Posterior vena cava (tissue), 2 donors: ENCODE results near the gene NOPCHAP1. TPM values are rescaled to one million over a fixed set of nuclear protein-coding genes. Genes with fewer than 3 reads are reported as not detected.
"Not testable (repeated sequence)": the region's sequence is repeated elsewhere in the genome, so short reads cannot be mapped to it uniquely, and the experiment has no call there.

Source experiments
- DNase-seq: peaks from one replicate; pipeline ENCODE4 v3.0.0-alpha.2; 2020; ENCODE audit warnings: low spot score
- intact Hi-C, 2 donors: fragments of 100-400 bp; cut with DNase I; formaldehyde crosslinking; loops; one replicate each; pipeline versions ENCODE4 v1.14.1 to v1.14.2; 2022 to 2023
- total RNA-seq, 2 donors: library from RNA; stranded (reverse); fragmentation: NEBNext Ultra II Directional; extraction: Animal tissue kit (Norgen Biotek cat#: 25700); gene quantifications; one replicate each; pipeline ENCODE4 v1.2.1, GENCODE V29; 2021
- donor health status: DM: yes; HTN: yes; CAD: no.
- donor health status: DM: yes; HTN: yes; CAD: no.

The NOPCHAP1 gene
- total RNA-seq, 2 donors from 2014 or later = 15.3 to 16.5 TPM

DNA sequence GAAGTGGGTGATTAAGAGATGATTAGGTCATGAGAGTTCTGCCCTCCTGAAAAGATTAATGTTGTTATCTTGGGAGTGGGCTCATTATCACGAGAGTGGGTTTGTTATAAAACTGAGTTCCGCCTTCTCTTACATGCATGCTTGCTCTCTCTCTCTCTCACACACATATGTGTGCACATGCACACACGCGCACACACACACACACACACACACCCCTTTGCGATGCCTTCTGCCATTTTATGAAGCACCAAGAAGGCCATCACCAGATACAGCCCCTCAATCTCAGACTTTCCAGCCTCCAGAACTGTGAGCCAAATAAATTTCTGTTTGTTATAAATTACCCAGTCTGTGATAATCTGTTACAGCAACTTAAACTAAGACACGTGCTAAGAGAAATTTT lies 22.4 kb upstream of the NOPCHAP1 start:
- intact Hi-C loops = no loop called here
- no peak for DNase-seq

DNA sequence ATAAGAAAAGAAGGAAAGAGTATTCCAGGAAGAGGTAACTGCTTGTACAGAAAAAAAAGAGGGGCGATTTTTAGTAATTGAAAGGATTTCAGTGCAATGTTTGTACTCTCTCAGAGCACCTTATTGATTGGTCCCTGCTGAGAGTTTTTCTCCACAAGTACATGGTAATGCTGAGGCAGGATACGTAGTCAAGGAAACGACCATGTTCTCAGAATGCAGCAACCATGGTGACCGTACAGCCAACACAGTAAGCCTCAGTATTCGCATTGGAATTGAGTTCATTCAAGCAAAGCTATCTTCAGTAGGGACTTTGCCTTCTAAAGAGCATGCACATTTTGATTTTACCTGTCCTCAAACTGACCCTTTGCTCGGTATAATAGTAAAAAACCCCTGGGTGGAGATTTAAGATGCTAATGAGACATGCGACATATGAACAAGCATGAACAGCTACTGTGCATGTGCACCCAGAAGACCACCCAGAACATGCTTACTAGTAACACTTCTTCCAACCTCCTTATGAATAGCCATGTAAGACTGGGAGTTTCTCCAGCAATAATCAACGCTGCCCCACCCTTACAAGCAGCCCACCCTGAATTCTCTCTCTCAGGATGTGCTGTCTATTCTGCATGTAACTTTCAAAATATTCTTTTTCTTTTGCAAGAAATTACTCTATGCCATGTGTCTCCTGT lies 21.8 kb upstream of the NOPCHAP1 start:
- intact Hi-C loops = no loop called here
- DNase-seq = no peak

DNA sequence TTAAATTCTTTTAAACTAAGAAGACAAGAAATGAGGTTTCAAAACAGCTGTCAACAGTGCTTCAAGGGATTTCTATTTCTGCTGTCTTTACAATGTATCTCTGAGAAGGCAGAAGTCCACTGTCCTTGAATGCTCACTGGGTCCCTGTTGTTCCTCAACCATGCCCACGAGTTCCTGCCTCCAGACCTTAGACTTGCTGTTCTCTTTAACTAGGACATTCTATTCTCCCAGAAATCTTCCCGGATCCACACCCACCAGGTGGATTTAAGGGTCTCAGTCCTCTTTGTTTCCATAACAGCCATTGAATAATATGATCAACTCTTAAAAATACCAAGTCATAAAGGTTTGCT lies 21.3 kb upstream of the NOPCHAP1 start:
- intact Hi-C loops = no loop called here
- DNase-seq = no peak

DNA sequence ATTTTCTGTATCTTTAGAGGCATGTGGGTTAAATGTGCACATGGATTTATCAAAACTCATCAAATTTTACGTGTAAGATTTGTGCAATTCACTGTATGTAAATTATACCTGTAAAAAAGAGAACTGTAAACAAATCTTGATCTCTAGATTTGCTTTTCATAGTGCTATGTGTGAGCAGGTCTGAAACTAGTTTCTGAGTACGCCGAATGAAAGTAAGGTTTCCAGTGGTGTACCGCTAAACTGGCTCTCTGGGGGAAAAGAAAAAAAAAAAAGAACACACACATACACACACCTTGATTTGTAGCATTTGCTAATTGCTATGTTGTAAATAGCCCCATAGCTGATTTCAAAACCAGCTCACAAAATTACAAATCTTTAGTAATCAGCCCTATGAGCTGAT lies 19.4 kb upstream of the NOPCHAP1 start:
- no peak for DNase-seq
- intact Hi-C loops = no loop called here

DNA sequence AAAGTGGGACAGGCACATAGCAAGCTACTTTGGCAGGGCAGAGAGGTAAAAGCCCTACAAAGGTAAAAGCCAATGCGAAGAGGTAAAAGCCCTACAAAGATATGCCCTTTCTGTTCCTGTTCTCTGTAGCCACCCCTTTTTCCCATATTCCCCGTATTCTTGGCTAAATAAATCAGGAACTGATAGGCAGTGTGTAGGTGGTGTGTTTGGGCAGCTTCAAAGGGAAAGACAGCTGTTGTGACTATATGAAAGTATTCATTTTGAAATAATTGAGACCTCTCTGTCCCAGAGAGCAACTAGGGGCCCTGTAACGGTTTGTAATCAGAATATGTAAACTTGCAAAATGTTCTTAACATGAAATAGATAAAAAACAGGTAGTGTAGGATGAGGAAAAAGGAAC lies 16.8 kb upstream of the NOPCHAP1 start:
- intact Hi-C loops = no loop called here

DNA sequence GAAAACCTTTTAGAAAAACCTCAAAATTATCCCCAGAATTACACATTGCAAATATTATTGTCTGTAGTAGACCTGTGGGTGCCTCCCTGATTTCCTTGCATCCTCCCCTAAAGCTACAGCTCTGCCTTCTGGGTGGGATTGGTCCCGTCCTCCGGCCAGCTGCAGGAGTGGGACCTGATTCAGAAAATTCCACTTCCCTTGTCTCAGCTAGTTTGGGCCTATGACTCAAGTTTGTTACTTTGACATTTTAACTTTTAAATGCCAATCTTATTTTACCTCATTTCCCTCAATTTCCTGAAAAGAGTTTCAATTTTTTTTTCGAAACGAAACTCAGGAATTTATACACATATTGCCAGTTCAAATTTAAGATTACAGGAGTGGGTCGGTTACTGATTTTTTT lies 14.8 kb upstream of the NOPCHAP1 start:
- intact Hi-C loops = no loop called here
- no peak for DNase-seq

More for the DNA sequence above, 16.8 kb upstream of the NOPCHAP1 start:
- DNase-seq = no peak

DNA sequence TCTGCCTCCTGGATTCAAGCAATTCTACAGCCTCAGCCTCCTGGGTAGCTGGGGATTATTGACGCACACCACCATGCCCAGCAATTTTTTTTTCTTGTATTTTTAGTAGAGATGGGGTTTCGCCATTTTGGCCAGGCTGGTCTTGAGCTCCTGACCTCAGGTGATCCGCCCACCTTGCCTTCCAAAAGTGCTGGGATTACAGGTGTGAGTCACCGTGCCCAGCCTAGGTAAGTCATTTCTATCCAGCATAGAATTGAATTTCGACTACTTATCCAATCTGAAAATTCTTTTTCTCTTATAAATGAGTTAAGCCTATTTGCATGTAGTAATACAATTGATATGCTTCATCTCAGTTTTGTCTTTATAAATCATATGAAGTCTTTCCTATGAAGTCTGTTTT lies 12.9 kb upstream of the NOPCHAP1 start:
- intact Hi-C loops = no loop called here
- no peak for DNase-seq

DNA sequence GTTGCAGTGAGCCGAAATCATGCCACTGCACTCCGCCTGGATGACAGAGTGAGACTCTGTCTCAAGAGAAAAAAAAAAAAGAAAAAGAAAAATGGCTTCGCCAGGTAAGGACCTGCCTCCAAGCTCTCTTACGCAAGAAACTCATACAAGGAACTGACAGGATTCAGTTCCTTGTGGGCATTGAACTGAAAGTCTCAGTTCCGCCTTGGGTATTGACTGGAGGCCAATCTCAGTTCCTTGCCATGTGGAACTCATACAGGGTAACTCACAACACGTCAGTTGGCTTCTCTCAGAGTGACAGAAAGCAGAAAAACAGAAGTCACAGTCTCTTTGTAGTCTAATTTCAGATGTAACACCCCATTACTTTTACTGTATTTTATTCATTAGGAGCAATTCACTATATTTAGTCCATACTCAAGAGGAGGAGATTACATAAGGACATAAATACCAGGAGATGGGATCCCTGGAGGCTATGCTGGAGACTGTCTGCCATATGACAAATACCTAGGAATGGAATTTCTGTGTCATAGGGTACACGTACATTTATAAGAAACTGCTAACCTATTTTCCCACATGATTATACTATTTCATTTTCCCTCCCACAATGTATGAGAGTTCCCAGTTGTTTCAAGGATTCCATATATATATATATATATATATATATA lies 11.4 kb upstream of the NOPCHAP1 start:
- no peak for DNase-seq
- intact Hi-C loops = no loop called here

DNA sequence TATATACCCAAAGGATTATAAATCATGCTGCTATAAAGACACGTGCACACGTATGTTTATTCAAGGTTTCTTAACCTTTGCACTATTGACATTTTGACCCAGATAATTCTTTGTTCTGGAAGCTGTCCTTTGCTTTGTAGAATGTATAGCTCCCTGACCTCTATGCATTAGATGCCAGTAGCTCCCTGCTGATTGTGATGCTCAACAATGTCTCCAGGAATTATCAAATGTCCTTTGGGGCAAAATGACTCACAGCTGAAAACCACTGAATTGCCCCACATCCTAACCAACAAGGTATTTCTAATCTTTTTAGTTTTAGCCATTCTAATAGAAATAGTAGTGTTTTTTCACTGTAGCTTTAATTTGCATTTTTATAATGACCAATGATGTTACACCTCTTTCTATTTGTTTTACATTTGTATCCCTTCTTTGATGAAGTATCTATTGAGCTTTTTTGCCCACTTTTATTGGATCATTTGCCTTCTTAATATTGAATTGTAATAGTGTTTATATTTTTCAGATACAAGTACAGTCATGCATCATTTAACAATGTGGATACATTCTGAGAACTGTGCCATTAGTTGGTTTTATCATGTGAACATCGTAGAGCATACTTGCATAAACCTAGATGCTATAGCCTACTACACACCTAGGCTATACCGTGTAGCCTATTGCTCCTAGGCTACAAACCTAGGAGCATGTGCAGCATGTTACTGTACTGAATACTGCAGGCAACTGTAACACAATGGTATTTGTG lies 10.4 kb upstream of the NOPCHAP1 start:
- no peak for DNase-seq
- intact Hi-C loops = no loop called here

DNA sequence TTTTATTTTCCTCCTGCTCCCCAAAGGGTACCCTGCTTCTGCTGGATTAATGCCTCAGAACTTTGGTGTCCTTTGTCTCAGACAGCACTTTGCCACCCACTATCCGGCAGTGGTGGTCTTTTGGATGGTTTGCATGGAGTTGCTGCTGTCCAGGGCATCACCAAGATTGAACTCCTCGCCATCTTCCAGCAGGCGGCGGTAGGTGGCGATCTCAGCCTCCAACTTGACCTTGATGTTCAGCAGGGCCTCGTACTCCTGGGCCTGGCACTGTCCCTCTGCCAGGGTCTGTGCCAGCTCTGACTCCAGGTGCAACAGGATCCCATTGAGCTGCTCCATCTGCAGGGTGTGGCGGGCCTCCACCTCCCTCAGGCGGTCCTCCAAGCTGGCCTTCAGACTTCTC lies 9.4 kb upstream of the NOPCHAP1 start:
- intact Hi-C loops = no loop called here

DNA sequence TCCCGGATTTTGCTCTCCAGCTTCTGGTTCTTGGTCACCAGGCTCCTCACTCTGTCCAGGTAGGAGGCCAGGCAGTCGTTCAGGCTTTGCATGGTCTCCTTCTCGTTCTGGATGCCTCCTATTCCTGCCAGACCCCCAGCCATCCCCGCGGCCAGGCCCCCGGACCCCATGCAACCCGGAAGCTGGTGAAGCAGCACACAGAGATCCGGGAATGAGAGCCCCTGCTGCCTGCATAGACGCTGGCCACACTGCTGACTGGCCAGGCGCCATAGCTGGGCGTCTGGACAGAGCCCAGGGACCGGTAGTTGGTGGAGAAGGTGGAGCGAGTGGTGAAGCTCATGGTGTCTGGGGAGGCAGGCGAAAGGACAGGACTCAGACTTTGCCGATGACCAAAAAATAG lies 8.4 kb upstream of the NOPCHAP1 start:
- intact Hi-C loops, DNase-seq: not testable (repeated sequence)

More for the DNA sequence above, 9.4 kb upstream of the NOPCHAP1 start:
- DNase-seq = no peak

DNA sequence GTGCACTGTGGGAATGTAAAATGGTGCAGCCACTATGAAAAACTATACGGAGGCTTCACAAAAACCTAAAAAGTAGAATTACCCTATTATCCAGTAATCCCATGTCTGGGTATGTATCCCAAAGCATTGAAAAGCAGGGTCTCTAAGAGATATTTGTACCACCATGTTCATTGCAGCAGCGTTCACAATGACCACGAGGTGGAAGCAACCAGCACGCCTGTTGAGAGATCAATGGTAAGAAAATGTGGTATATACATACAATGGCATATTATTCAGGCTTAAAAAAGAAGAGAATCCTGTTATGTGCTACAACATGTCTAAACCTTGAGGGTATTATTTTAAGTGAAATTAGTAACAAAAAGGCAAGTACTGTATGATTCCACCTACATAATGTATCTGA lies 910 bp upstream of the NOPCHAP1 start:
- DNase-seq = no peak
- intact Hi-C loops = no loop called here

DNA sequence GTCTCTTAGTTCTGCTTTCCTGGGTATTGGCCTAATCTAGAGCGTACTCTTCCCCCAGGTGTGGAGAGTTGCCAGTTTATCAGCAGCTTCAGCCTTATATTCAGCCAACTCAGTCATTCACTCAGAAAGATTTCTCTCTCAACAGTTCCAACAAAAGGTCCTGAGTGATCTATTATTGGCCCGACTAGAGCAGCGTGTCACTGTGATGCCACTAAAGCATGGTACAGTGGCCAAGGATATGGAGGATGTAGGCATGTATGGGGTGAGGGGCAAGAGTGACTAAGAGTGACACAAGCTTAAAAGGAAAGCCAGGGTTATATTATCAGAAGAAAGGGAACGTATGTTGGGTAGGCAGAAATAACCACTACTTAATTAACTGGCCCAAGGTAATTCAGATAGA lies 4.8 kb downstream of the NOPCHAP1 start:
- intact Hi-C loops = no loop called here
- DNase-seq = no peak

DNA sequence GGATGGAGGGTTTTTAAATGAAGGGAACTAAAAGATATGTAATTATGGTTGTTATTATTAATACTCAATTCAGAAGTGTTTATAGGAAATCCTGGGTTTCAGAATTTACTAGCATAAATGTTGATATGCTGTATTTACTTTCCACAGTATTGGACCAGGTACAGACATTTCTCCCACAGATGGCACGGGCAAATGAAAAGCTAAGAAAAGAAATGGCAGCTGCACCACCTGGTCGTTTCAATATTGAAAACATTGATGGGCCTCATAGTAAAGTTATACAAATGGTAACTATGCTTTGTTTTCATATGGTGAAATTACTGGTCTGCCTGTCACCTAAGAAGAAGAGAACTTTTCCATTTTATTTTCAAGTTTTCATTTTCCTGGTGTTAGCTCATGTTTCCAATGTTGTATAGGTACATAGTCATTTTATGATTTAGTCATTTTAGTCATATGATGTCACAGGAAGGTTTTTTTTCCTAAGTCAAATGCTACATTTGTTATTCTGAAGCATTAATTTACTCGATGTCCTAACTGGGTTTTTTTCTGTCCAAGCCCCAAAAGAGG lies 5.5 kb downstream of the NOPCHAP1 start:
- intact Hi-C loops = no loop called here
- DNase-seq = no peak

DNA sequence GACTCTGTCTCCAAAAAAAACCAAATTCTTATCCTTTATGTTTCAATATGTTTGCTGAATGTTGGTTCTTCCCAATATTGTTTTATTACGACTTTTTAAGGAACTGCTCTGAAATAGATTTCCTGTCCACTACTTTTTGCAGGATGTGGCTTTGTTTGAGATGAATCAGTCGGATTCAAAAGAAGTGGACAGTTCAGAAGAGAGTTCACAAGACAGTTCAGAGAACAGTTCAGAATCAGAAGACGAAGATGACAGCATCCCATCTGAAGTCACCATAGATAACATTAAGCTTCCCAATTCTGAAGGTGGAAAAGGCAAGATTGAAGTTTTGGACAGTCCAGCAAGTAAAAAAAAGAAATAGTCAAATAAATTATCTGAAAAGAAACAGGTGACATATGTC lies 8.2 kb downstream of the NOPCHAP1 start:
- DNase-seq = no peak
- intact Hi-C loops = no loop called here

DNA sequence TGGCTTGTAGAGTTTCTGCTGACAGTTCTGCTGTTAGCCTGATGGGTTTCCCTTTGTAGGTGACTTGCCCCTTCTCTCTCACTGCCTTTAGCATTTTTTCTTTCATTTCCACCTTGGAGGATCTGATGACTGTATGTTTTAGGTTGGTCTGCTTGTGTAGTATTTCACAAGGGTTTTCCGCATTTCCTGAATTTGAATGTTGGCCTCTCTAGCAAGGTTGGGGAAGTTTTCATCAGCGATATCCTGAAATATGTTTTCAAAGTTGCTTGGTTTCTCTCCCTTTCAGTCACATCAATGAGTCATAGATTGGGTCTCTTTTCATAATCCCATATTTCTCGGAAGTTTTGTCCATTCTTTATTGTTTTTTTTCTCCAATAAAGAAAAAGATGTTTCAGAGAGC lies 11.4 kb downstream of the NOPCHAP1 start:
- intact Hi-C loops = loop anchor here in 1 of 2 donors (5.0 kb wide), 1 partner anchor 1075 kb away; no protein-coding TSS in a partner anchor
- DNase-seq = no peak

DNA sequence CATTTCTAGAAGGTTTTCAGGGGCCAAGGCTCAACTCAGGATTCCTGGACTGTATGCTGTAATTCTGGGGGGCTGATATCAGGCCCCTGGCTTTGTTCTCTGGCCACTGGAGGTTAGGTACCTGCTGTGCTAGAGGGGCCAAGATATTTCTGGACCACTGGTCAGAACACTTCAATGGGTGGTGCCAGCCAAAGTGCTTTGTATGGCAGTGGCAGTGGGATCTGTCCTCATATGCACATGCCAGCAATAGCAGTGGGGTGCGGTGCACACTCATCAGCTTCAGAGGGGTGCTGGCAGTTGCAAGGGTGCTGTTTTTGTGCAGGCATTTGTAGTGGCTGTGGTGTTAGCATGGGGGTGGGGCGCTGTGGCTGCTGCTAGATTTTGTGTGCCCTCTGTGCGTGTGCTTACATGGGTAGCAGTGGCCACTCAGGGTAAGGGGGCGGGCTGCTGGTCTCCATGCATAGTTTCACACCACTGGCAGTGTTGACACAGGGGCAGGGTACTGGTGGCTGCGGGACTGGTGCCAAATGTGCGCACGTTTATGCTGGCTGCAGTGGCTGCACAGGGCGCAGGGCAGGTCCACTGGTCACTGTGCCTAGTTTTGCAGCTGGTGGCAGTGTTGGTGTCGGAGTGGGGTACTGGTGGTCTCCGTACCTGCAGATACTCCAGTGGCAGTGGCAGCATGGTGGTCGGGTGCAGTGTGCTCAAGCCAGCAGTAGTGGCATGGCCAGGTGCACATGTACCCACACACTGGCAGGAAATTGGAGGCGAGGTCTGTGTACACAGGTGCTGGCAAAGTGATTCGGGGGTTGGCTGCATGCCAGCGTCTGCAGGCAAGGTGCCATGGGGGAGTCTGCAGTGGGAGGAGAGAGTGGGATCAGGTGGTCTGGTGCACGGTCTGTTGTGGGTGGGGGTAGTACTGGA lies 12.6 kb downstream of the NOPCHAP1 start:
- DNase-seq = no peak

DNA sequence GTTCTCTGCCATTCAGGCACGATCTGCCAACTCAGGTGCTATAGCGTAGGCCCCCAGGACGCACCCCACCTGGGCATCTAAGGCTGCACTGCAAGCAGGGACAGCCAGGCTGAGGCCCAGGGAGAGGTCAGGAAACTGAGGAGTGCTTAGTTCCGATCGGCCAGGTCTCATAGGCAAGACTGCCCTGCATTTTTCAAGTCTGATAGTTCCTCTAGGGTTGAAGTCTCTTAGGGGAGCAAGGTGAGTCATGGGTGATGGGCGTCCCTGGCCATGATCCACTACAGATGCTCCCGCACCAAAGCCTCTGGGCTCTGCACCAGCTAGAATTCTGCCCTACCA lies 13.2 kb downstream of the NOPCHAP1 start:
- intact Hi-C loops = loop anchor here in 1 of 2 donors (5.0 kb wide), 1 partner anchor 1077 kb away; no protein-coding TSS in a partner anchor
- DNase-seq = no peak

More for the DNA sequence above, 12.6 kb downstream of the NOPCHAP1 start:
- intact Hi-C loops = loop anchor here in 1 of 2 donors (5.0 kb wide), 1 partner anchor 1076 kb away; no protein-coding TSS in a partner anchor

DNA sequence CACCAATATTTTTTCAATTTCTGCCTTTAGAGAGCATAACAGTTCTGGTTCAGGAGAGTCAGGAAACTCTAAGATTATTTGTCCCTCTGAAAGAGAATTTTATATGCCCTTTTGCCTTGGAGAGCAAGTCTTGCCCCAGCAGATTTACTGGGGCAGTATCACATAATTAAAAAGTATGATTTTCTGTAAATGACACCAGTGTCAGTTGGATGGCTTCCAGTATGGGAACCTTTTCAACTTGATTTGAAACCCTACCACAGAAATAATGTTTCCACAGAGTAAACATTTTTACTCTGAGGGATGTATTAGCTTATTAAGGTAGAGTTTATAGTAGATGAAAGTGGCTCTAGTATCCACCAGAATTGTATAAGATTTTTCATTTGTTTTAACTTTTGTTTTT lies 15.4 kb downstream of the NOPCHAP1 start:
- intact Hi-C loops = no loop called here
- DNase-seq = no peak
